Measurements from ENCODE around the gene DAP3.
"Not testable (repeated sequence)": the region's sequence is repeated elsewhere in the genome, so short reads cannot be mapped to it uniquely, and the experiment has no call there.

The DAP3 gene

DNA sequence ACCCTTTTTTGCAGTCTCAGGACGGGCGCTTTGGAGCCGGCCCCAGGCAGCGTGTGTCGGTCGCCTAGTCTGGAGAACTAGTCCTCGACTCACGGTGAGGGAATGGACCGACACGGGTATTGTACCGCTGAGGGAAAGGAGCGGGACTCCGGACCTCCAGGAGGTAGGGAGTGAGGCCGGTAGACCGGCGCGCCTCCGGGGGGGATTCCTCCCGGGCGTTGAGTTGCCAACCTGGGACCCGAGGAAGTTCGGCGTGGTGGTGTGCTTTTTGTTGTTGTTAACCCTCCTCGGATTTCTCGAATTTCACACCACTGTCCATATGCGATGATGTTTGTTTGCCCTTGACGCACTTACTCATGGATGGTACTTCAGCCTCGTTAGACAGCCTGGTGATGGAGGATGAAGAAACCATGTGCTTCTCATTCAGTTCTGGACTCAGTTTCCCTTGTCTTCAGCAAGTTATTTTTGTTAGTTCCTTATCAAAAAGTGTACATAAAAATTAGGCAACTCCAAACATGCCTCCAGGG, at the start of gene DAP3:
Gene DAP3, plus strand, starts transcription at position 11 of the 527 bp plus-strand sequence. CDS start 20,689 bp downstream, outside the sequence.
- DNase-seq (ENCODE audit: low read depth in 4 of 4, low spot score in 1 of 4): not testable (repeated sequence)

DNA sequence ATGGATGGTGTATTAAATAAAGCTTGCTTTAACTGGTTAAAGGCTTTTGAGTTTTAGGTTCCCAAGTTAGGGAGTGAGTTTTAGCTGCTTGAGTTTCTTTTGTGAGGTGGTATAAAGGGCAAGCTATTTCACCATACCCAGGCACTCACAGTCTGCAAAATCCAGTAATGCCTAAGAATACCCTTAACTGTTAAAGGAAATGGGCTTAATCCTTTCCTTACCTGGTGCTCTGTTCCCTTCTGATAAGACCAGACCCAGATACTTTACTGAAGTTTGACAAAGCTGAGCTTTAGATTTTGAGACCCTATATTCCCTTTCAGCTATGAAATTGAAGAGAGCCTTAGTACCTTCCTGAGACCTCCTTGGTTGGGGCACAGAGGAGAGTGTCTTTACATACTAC, 48.5 kb upstream of the DAP3 start:
- no peak for DNase-seq (ENCODE audit: low read depth in 4 of 4, low spot score in 1 of 4)

- DNase-seq (ENCODE audit: low read depth in 4 of 4, low spot score in 1 of 4): not testable (repeated sequence)
Observed at GRCh38 chr1:155642559-155643180, 46.2 kb upstream of the DAP3 start.

GRCh38 chr1:155643230-155643629, 45.7 kb upstream of the DAP3 start:
- DNase-seq (ENCODE audit: low read depth in 4 of 4, low spot score in 1 of 4): no peak

DNA sequence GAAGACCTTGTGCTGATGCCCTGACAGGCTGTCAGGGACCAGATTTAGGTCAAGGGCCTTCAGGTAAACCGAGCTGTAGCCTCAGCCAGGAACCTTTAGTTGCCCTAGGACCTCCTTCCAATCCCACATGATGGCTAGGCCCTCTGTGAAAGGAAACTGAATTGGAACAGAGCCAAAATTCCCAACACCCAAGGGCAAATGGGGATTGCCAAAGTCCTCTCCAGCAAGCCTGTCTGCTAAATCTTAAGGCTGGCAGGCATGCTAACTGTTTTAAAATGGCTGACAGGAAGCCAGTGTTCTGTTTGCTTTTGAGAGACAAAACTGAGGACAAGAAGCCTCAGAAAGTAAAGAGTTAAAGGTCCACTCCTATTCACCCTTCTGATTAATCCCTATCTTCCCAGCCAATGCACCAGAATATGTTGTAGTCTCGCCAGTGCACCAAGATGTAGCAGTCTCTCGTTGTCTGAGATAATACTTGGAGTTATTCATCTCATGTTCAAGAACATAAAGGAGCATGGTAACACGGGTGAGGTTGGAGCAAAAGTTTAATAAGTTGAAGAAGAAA, 43.8 kb upstream of the DAP3 start:
- DNase-seq (ENCODE audit: low read depth in 4 of 4, low spot score in 1 of 4): no peak

- no peak for DNase-seq (ENCODE audit: low read depth in 4 of 4, low spot score in 1 of 4)
Observed at GRCh38 chr1:155645648-155646047, 43.2 kb upstream of the DAP3 start.

DNA sequence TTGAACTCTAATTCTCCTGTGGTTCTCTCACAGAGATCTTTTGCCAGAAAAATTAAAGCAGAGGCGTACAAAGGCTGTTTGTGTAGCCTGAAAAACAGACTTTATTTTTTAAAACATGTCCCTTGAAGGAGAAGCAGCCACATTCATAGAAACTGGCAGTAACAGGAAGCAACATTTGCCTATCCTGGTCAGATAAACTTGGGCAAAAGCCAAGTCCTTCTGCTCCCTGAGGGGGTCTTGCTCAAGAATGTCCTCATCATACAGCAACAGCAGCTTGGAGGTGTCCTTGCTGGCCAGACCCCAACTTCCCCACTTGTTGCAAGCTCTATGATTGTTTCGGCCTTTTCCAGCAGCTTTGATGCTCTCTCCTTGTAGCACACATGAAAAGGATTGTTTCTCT, 42.6 kb upstream of the DAP3 start:
- no peak for DNase-seq (ENCODE audit: low read depth in 4 of 4, low spot score in 1 of 4)

- no peak for DNase-seq (ENCODE audit: low read depth in 4 of 4, low spot score in 1 of 4)
Observed at GRCh38 chr1:155648207-155649147, 40.4 kb upstream of the DAP3 start.

GRCh38 chr1:155649676-155650075, 39.2 kb upstream of the DAP3 start:
- DNase-seq (ENCODE audit: low read depth in 4 of 4, low spot score in 1 of 4): no peak

DNA sequence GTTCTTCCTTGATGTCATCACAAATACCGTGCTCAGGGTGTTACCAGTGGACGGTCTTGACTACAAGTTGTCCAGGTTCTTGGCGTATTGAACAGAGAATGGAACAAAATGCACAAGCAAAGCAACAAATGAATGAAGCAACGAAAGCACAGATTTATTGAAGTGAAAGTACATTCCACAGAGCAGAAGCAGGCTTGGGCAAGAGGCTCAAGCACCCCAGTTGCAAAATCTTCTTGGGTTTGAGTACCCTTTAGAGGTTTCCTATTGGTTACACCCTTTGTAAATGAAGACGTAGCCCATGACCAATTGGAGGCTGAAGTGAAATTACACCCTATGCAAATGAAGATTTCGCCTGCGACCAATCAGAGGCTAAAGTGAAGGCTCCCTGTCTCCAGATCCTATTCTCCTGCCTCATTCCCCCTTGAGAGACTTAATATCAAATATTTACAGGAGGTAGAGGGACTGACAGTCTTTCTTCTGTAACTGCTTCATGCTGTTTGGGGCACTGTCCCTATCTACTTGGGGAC, 38.6 kb upstream of the DAP3 start:
- no peak for DNase-seq (ENCODE audit: low read depth in 4 of 4, low spot score in 1 of 4)

GRCh38 chr1:155651861-155652661, 36.8 kb upstream of the DAP3 start:
- no peak for DNase-seq (ENCODE audit: low read depth in 4 of 4, low spot score in 1 of 4)

GRCh38 chr1:155652951-155653350, 35.9 kb upstream of the DAP3 start:
- DNase-seq (ENCODE audit: low read depth in 4 of 4, low spot score in 1 of 4): no peak

- no peak for DNase-seq (ENCODE audit: low read depth in 4 of 4, low spot score in 1 of 4)
Observed at GRCh38 chr1:155657463-155657862, 31.4 kb upstream of the DAP3 start.

DNA sequence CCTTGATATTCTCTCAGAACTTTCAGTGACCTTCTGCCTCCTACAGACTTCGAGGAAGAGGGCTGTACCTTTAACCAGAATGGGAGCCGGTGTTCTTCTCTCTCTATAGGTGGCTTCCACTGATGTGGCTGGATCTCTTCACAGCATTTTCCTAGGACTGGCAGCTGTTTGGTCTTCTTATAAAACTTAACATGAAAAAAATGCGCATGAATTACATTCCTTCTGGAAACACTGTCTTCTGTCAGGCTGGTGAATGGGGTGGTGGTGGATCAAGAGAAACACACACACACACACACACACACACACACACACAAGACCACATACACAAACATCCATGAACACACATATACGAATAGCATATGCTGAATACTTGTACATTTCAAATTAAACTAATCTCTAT, 27.7 kb upstream of the DAP3 start:
- DNase-seq (ENCODE audit: low read depth in 4 of 4, low spot score in 1 of 4): not testable (repeated sequence)

GRCh38 chr1:155669233-155670162, 19.4 kb upstream of the DAP3 start:
- no peak for DNase-seq (ENCODE audit: low read depth in 4 of 4, low spot score in 1 of 4)

DNA sequence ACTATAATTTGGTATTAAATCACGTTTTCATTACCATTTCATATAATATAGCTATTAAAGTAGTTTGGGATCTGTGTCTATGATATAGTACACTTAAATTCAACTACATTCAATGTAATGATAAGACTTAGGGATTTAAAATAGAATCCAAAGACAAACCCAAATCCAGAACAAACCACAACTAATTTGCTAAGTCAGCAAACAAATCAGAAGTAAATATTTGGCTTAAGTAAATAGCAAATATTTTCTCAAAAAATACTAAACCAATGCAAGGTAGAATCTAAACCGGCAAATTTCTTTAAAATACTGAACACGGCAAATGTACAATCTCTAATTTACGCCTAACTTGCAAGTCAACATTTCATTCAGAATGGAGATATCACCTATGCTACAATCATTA, 17.1 kb upstream of the DAP3 start:
- DNase-seq (ENCODE audit: low read depth in 4 of 4, low spot score in 1 of 4): no peak

DNA sequence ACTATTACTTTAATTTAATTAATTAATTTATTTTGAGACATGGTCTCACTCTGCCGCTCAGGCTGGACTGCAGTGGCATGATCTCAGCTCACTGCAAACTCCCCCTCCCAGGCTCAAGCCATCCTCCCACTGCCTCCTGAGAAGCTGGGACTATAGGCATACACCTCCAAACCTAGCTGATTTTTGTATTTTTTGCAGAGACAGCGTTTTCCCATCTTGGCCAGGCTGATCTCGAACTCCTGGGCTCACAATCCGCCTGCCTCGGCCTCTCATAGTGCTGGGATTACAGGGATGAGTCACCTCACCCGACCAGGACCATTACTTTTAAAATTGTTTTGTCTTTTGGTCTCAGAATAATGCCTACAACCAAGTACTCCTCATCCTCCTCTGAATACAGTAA, 15.9 kb upstream of the DAP3 start:
- no peak for DNase-seq (ENCODE audit: low read depth in 4 of 4, low spot score in 1 of 4)

GRCh38 chr1:155678027-155678426, 10.9 kb upstream of the DAP3 start:
- DNase-seq (ENCODE audit: low read depth in 4 of 4, low spot score in 1 of 4): no peak

DNA sequence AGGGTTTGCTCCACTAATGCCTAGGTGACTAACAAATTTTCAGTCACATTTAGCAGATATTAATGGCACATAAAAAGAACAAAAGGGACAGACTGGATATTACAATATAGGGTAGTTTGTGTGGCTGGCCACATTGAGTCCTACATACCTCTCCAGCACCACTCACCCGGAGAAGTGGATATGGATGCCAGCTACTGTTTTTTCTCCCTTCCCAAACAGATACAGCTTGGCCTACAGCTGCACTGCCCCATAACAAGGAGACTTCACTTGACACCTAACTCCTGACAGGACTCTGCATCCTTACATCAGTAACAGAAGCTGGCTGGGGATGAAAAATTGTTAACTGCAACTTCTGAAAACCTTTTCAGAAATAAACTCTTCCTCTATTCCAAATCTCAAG, 9.9 kb upstream of the DAP3 start:
- not testable (repeated sequence) for DNase-seq (ENCODE audit: low read depth in 4 of 4, low spot score in 1 of 4)

GRCh38 chr1:155680531-155680930, 8.4 kb upstream of the DAP3 start:
- no peak for DNase-seq (ENCODE audit: low read depth in 4 of 4, low spot score in 1 of 4)

Measured in stimulated activated CD4-positive, alpha-beta T cell treated with anti-CD3 and anti-CD28 coated beads, Interleukin-1b, Interleukin-23, amount 100 ng/mL, for 24 hours (primary cell).